ENCODE data around the gene RRP1B.
A peak's percentile ranks its signal among the peaks of the same experiment; 100 is the strongest.
"Not testable (repeated sequence)": the region's sequence is repeated elsewhere in the genome, so short reads cannot be mapped to it uniquely, and the experiment has no call there.

RRP1B gene, protein sequence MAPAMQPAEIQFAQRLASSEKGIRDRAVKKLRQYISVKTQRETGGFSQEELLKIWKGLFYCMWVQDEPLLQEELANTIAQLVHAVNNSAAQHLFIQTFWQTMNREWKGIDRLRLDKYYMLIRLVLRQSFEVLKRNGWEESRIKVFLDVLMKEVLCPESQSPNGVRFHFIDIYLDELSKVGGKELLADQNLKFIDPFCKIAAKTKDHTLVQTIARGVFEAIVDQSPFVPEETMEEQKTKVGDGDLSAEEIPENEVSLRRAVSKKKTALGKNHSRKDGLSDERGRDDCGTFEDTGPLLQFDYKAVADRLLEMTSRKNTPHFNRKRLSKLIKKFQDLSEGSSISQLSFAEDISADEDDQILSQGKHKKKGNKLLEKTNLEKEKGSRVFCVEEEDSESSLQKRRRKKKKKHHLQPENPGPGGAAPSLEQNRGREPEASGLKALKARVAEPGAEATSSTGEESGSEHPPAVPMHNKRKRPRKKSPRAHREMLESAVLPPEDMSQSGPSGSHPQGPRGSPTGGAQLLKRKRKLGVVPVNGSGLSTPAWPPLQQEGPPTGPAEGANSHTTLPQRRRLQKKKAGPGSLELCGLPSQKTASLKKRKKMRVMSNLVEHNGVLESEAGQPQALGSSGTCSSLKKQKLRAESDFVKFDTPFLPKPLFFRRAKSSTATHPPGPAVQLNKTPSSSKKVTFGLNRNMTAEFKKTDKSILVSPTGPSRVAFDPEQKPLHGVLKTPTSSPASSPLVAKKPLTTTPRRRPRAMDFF

GRCh38 chr21:43659136-43660000, at the start of gene RRP1B, which contains the start of gene HSF2BP:
RRP1B (plus strand) TSS chr21:43659560; CDS start chr21:43659665, 105 bp downstream.
HSF2BP (minus strand) TSS chr21:43659488; CDS start chr21:43658096, 1,392 bp downstream.
- H3K9me3 ChIP-seq, result no peaks in the 10 kb centered on the region
- TF ChIP-seq Cebpa-rat (IDR thresholded peaks at IDR 0.05), result no peak
- H3K27ac ChIP-seq, result peak within 1 kb of the TSS; percentile 92
- H4K20me1 ChIP-seq, result peaks cover 39% of the 10 kb centered on the region
- H3K9ac ChIP-seq, result peak within 1 kb of the TSS; percentile 95
- H3K27me3 ChIP-seq, result no peaks in the 10 kb centered on the region
- H3K36me3 ChIP-seq, result peaks cover 33% of the 10 kb centered on the region
- peak within 1 kb of the TSS; percentile 92 for H3K4me3 ChIP-seq
- H3K4me1 ChIP-seq, result peaks cover 44% of the 10 kb centered on the region
- peak within 1 kb of the TSS; percentile 87 for H3K4me2 ChIP-seq

DNA sequence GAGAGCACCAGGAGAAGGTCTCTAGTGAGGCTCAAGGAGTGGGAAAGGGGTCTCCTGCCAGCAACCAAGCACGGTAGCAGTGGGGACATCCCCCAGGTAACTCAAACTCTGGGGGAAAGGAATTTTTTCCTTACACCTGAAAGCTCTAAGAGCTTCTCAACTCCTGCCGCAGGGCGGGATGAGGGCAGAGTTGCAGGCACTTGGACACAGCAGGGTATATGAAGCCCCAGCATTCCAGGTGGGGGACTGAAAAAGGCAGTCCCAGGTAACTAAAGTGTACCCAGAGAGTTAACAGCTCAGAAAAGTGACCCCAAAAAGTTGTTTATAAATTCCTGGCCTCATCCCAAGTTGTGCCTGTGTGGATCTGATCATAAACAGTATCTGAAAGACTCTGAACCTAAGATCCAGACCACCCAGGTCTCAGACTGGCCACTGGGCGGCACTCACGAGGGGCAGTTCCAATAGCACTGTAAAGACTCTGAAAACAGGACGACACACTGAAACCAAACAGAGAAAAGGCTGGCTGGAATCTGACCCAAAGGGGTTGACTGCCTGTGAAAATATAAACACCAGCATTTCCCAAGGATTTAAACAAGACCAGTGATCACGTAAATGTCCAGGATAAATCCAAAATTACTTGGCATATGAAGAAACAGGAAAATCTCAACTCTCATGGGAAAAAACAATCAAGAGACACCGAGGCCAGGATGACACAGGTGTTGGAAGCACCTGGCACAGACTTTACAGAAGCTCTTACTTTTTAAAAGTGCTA, 47.6 kb upstream of the RRP1B start:
- Histone ChIP-seq H3K9ac (no peak overlapping the region), H3K4me3 (no peak overlapping the region), H4K20me1 (no peaks in the 10 kb centered on the region), H3K27me3 (no peaks in the 10 kb centered on the region), H3K36me3 (no peaks in the 10 kb centered on the region), H3K9me3 (no peaks in the 10 kb centered on the region; the same call in 1 of the 2 replicates), H3K27ac (no peak overlapping the region), H3K4me2 (peak overlapping the region; percentile 50), H3K4me1 (peaks cover 32% of the 10 kb centered on the region)
- TF ChIP-seq Cebpa-rat (IDR thresholded peaks at IDR 0.05), result no peak

GRCh38 chr21:43613755-43614638, 45.4 kb upstream of the RRP1B start:
- TF ChIP-seq Cebpa-rat (IDR thresholded peaks at IDR 0.05), result no peak
- Histone ChIP-seq H3K27me3 (no peaks in the 10 kb centered on the region), H3K4me3 (no peak overlapping the region), H4K20me1 (no peaks in the 10 kb centered on the region), H3K4me1 (peaks cover 18% of the 10 kb centered on the region), H3K9ac (no peak overlapping the region), H3K9me3 (peaks cover 9% of the 10 kb centered on the region), H3K27ac (no peak overlapping the region), H3K36me3 (no peaks in the 10 kb centered on the region), H3K4me2 (no peak overlapping the region)

DNA sequence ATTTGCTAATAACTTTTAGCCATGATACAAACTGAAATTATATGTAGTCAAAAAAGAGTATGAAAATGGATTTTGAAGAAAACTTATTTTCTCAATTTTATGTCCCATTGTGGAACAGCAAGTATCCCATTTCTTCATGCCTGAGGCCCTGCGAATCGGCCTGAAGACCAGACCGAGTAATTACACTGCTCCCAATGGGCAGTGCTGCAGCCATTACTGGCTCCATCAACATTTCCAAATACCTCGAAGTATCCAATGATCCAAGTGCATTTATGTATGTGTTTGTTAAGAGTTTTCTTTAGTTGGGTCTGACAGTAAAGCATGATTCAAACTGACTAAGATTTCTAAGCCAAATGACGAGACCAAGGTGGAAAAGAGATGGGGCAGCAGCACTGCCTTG, 44.5 kb upstream of the RRP1B start:
- no peak for TF ChIP-seq Cebpa-rat (IDR thresholded peaks at IDR 0.05)
- Histone ChIP-seq H3K27ac (no peak overlapping the region), H3K9me3 (peaks cover 17% of the 10 kb centered on the region), H3K4me3 (no peak overlapping the region), H4K20me1 (no peaks in the 10 kb centered on the region), H3K27me3 (no peaks in the 10 kb centered on the region), H3K4me2 (no peak overlapping the region), H3K9ac (no peak overlapping the region), H3K36me3 (peaks cover 5% of the 10 kb centered on the region; the same call in 1 of the 2 replicates), H3K4me1 (peaks cover 18% of the 10 kb centered on the region)

GRCh38 chr21:43616861-43617260, 42.5 kb upstream of the RRP1B start:
- not testable (repeated sequence) for H3K27ac ChIP-seq

GRCh38 chr21:43618940-43619339, 40.4 kb upstream of the RRP1B start:
- H3K4me1 ChIP-seq, result peaks cover 24% of the 10 kb centered on the region
- peaks cover 33% of the 10 kb centered on the region for H3K9me3 ChIP-seq
- no peak overlapping the region for H3K27ac ChIP-seq
- H3K36me3 ChIP-seq, result peaks cover 11% of the 10 kb centered on the region
- no peak overlapping the region for H3K4me2 ChIP-seq
- no peaks in the 10 kb centered on the region for H3K27me3 ChIP-seq
- H3K9ac ChIP-seq, result no peak overlapping the region
- no peak for TF ChIP-seq Cebpa-rat (IDR thresholded peaks at IDR 0.05)
- H4K20me1 ChIP-seq, result no peaks in the 10 kb centered on the region
- no peak overlapping the region for H3K4me3 ChIP-seq

More at GRCh38 chr21:43616861-43617260, 42.5 kb upstream of the RRP1B start:
- H3K4me2 ChIP-seq, H3K27me3 ChIP-seq, H3K4me3 ChIP-seq, H3K9ac ChIP-seq, H4K20me1 ChIP-seq: not testable (repeated sequence)
- Histone ChIP-seq H3K36me3 (peaks cover 11% of the 10 kb centered on the region), H3K4me1 (peaks cover 27% of the 10 kb centered on the region), H3K9me3 (peaks cover 33% of the 10 kb centered on the region)

GRCh38 chr21:43619344-43619743, 40.0 kb upstream of the RRP1B start:
- H3K27ac ChIP-seq, result no peak overlapping the region
- no peaks in the 10 kb centered on the region for H4K20me1 ChIP-seq
- H3K9me3 ChIP-seq, result peaks cover 33% of the 10 kb centered on the region
- peaks cover 24% of the 10 kb centered on the region for H3K4me1 ChIP-seq
- H3K9ac ChIP-seq, result no peak overlapping the region
- H3K27me3 ChIP-seq, result no peaks in the 10 kb centered on the region
- no peak overlapping the region for H3K4me3 ChIP-seq
- H3K36me3 ChIP-seq, result peaks cover 11% of the 10 kb centered on the region
- H3K4me2 ChIP-seq, result no peak overlapping the region
- TF ChIP-seq Cebpa-rat (IDR thresholded peaks at IDR 0.05), result no peak

GRCh38 chr21:43619856-43620255, 39.5 kb upstream of the RRP1B start:
- Histone ChIP-seq H3K9ac (no peak overlapping the region), H3K4me2 (no peak overlapping the region), H3K4me3 (no peak overlapping the region), H3K27ac (no peak overlapping the region), H3K4me1 (peaks cover 24% of the 10 kb centered on the region), H3K27me3 (no peaks in the 10 kb centered on the region), H4K20me1 (no peaks in the 10 kb centered on the region), H3K9me3 (peaks cover 33% of the 10 kb centered on the region), H3K36me3 (peaks cover 11% of the 10 kb centered on the region)
- no peak for TF ChIP-seq Cebpa-rat (IDR thresholded peaks at IDR 0.05)
